Transverse colon (tissue), 4 donors: ENCODE results near the gene MRAP2.

Source experiments
- CTCF ChIP-seq, 5 experiments: fragments of 200-600 bp in 3 of 5; fragments of 450-650 bp in 2 of 5; sonication (generic) in 3 of 5; IDR thresholded peaks; 1 replicate in 2 of 5; 2 replicates in 3 of 5; pipeline ENCODE4 v1.5.1; 2016 to 2017; ENCODE audit warnings: antibody characterized with exemption in 5 of 5, inconsistent platforms in 3 of 5, mild to moderate bottlenecking in 2 of 5, moderate library complexity in 1 of 5
- POLR2A ChIP-seq: fragments of 450-650 bp; IDR thresholded peaks from one replicate; pipeline ENCODE4 v1.6.1; 2016; ENCODE audit warnings: antibody characterized with exemption, mild to moderate bottlenecking, moderate library complexity
- POLR2AphosphoS5 ChIP-seq, 3 donors: sonication (generic); formaldehyde crosslinking; IDR thresholded peaks; one replicate each; pipeline ENCODE4 v1.6.1; 2016; ENCODE audit warnings: antibody characterized with exemption in 3 of 3

GRCh38 chr6:84033523-84034451 lies at the start of gene MRAP2:
- TF ChIP-seq POLR2AphosphoS5 (IDR thresholded peaks at IDR 0.05): no peak
- no peak for TF ChIP-seq POLR2A
- TF ChIP-seq CTCF (IDR thresholded peaks at IDR 0.05): no peak
